HG03139 (cell line): ENCODE data around the gene STX18.

ENCODE experiments used
- ATAC-seq: cut with Tn5 transposase; IDR thresholded peaks from one replicate; pipeline ENCODE4 v1.9.1; 2021; ENCODE audit not compliant: unreplicated experiment

Gene STX18

GRCh38 chr4:4386296-4386735 is 155.5 kb downstream of the STX18 start:
- no peak for ATAC-seq

GRCh38 chr4:4385729-4386295 is 156.0 kb downstream of the STX18 start:
- ATAC-seq, result no peak

- no peak for ATAC-seq
These were observed 157.0 kb downstream of the STX18 start for GRCh38 chr4:4384837-4385236.

DNA sequence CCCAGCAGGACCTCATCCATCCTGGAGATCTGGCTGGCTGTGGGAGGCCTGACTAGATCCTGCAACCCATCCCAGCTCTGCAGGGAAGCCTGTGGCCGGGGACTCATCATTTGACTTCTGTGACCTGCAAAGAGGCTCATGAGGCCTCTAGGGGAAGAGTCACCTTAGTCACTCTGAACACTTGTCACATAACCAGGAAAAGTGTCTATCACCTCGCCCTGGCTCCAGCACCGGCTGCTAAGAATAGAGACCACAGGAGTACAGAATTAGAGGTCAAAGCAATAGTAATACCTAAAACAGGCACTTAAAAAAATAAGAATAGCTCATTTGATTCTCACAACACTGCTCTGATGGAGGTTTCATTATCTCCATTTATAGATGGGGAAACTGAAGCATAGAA is 158.8 kb downstream of the STX18 start:
- ATAC-seq, result no peak

DNA sequence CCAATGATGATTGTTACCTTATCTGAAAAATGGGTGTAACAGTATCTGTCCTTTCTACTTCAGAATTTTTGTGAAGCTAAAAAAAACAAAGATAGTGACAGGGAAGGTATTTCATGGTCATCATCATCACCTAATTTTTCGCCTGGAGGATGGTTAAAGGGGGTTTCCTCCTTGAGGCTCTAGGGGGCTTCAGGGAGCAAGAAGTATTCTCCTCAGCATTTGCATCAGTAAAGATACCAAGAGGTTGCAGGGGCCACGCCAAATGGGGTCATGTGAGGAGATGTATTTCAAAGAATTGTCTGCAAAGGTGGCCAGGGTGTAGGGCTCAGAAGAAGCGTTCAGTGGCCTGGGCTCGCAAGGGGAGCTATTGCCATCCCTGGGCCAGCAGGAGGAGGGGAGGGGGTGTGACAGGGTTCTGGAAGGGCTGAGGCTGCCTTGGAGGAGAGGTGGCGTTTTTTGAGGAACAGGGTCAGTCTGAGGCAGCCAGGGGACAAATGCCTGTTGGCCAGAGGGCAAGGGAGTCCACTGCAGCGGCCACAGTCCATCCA is 162.2 kb downstream of the STX18 start:
- ATAC-seq, result no peak

- ATAC-seq, result no peak
These were observed 164.0 kb downstream of the STX18 start for GRCh38 chr4:4377732-4378460.

DNA sequence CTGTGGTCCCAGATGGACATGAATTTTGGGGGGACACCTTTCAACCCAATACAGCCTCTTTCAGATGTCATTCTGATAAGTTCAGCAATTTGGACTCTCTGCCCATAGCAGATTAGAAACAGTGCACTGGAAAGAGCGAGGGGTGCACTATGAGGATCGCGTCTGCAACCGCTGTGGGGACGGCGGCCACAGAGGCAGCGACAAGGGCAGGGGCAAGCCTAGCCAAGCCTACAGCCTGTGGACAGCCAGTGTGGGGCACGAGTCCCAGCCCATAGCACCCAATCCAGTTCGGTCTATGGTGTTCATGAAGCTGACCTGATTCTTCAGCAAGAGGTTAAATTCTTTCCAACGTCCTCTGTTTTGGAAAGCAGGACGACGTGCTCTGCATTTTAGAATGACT is 164.7 kb downstream of the STX18 start:
- no peak for ATAC-seq

DNA sequence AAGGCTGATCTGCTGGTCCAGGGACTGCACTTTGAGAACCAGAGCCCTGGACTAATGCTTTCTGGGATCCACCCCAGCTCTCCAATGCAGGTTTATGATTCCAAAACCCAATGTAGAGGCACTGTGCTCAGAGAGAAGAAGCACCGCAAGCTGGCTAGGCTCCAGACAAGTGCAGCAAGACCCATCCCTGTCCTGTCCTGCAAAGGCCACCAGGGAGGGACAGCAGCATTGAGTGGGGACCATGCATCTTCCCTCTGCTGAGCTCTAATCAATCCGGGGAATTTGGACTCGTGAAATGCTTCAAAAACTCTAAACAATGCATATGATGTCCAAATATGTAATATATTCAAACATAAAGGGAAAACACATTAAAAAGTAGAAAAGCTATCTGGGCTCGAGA is 165.8 kb downstream of the STX18 start:
- ATAC-seq, result no peak

DNA sequence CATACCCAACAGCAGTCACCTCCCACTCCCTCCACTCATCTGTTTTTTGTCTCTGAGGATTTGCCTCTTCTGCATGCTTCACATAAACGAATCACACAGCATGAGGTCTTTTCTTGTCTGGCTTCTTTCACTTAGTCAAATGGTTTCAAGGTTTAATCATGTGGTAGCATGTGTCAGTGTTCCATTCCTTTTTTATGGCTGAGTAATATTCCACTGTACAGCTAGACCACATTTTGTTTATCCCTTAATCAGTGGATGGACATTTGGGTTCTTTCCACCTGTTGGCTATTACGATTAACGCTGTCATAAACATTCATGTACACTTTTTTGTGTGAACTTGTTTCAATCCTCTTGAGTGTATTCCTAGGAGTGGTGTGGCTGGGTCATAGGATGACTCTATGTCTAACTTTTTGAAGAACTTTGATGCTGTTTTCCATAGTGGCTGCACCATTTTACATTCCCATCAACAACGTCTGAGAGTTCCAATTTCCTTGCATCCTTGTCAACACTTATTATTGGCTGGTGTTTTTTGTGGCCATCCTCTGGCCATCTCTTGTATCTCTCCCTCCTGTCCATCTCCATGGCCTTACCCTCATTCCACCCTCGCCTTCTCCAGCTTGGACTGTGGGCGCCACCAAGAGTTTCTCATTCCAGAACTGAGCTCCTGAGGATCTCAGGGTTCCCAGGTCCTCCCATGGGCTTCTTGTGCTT is 167.3 kb downstream of the STX18 start:
- no peak for ATAC-seq
